HepG2 (cell line): ENCODE data around the gene NKAIN4. TPM values are rescaled to one million over a fixed set of nuclear protein-coding genes. Genes with fewer than 3 reads are reported as not detected.

Experiments
- MEF2D ChIP-seq: sonication (generic); formaldehyde crosslinking; IDR thresholded peaks from 2 replicates; pipeline ENCODE4 v1.5.1; 2020; ENCODE audit warnings: mild to moderate bottlenecking, missing genetic modification reagents
- MXD1 ChIP-seq: sonication (generic); formaldehyde crosslinking; IDR thresholded peaks from 2 replicates; pipeline ENCODE4 v1.4.0; 2020; ENCODE audit warnings: mild to moderate bottlenecking, missing genetic modification reagents
- NAIF1 ChIP-seq: sonication (generic); formaldehyde crosslinking; IDR thresholded peaks from 2 replicates; pipeline ENCODE4 v1.5.0; 2020; ENCODE audit warnings: mild to moderate bottlenecking, missing genetic modification reagents, borderline replicate concordance
- SNAI1 ChIP-seq: sonication (generic); formaldehyde crosslinking; IDR thresholded peaks from 2 replicates; pipeline ENCODE4 v1.5.0; 2020; ENCODE audit warnings: mild to moderate bottlenecking, missing genetic modification reagents, borderline replicate concordance
- YY1 ChIP-seq: IDR thresholded peaks from 2 replicates; pipeline ENCODE4 v1.6.1; 2011; ENCODE audit warnings: low read length, low read depth, moderate library complexity, mild to moderate bottlenecking; ENCODE audit not compliant: insufficient read depth, insufficient replicate concordance
- ZNF333 ChIP-seq: sonication (generic); formaldehyde crosslinking; IDR thresholded peaks from 2 replicates; pipeline ENCODE4 v1.4.0; 2020; ENCODE audit warnings: mild to moderate bottlenecking, missing genetic modification reagents, borderline replicate concordance
- ZNF549 ChIP-seq: sonication (generic); formaldehyde crosslinking; IDR thresholded peaks from 2 replicates; pipeline ENCODE4 v1.5.0; 2020; ENCODE audit warnings: missing genetic modification reagents
- polyA plus RNA-seq, 8 experiments: library from polyadenylated mRNA; depleted of rRNA in 3 of 8; stranded (reverse) in 7 of 8; unstranded in 1 of 8; fragments of >200 nt; fragmentation: Illumina TruSeq in 4 of 8; extraction: Trizol in 4 of 8; gene quantifications; 2 replicates each; pipeline versions ENCODE4 v1.2.1 to v1.2.3, GENCODE V29; 2011 to 2016; ENCODE audit warnings: low read depth in 4 of 8, missing spikeins in 1 of 8, mixed read lengths in 1 of 8; ENCODE audit not compliant: insufficient read depth in 1 of 8
- total RNA-seq, 5 experiments: library from RNA; depleted of rRNA; stranded (reverse); fragments of >200 nt; fragmentation: Illumina TruSeq; extraction: Trizol; gene quantifications; 2 replicates each; pipeline ENCODE4 v1.2.3, GENCODE V29; 2016; ENCODE audit warnings: low read depth in 1 of 5
- TF ChIP-seq, protein P1 (sequence below): IDR thresholded peaks from 2 replicates; pipeline ENCODE4 v1.6.1; 2012; ENCODE audit warnings: low read depth, low read length, improper control_type of control experiment
- TF ChIP-seq, protein P2 (sequence below): sonication (generic); formaldehyde crosslinking; IDR thresholded peaks from 2 replicates; pipeline ENCODE4 v1.4.0; 2020; ENCODE audit warnings: missing genetic modification reagents
- TF ChIP-seq, protein P3 (sequence below): sonication (generic); formaldehyde crosslinking; IDR thresholded peaks from one replicate; pipeline ENCODE4 v1.5.1; 2020; ENCODE audit warnings: mild to moderate bottlenecking, missing genetic modification reagents; ENCODE audit errors: not compliant biosample characterization

The NKAIN4 gene
- total and polyA plus RNA-seq, 2 of the 13 experiments (the other 11 are each of a cell fraction or from before 2014, with no cell fraction given), result not detected

DNA sequence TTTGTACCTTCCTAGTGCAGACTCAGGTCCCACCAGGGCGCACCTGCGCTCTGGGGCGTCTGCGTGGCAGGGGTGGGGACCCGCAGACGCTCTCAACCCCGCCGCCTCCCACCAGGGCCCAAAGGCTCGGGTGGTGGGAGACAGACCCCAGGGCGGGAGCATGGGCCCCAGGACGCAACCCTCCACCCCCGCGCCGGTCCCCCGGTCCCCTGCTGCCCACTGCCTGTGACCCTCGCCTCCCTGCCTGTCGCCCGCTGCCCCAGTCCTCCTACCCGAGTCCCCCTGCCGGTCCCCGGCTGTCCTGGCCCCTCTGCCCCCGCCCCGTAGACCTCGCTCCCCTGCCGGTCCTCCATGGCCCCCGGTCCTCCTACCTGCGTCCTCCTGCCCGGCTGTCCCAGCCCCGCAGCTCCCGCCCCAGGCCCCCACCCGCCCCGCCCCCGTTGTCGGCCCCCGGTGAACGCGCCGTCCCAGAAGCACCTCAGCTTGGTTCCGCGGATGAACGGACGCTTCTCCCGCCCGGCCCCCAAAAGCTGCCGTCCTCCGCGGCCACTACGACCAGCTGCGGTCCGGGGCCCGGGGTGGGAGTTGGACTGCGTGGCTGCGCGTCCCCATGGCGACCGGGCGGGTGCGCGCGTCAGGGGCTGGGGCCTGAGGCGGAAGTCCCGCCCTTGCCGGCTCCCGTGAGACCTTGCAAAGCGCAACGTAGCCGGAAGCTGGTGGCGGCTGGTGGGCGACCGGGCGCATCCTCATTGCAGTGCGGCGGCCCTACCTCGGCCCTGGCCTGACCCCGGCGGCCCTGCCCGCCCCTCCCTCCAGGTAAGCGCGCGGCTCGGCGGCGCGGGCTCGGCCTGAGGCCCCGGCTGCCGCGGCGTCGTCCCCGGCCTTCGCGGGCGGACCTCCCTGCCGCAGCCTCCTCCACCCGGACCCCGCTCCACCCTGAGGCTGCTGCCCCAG, 18.1 kb upstream of the NKAIN4 start, which contains the start of gene ARFGAP1 (continued):
- no peak for TF ChIP-seq SNAI1 (CRISPR knock-in tag)
- no peak for TF ChIP-seq ZNF549 (CRISPR knock-in tag)
- peak; percentile 85 for TF ChIP-seq YY1
- peak; percentile 15; the same call in 1 of the 2 replicates for TF ChIP-seq MEF2D (CRISPR knock-in tag)
- TF ChIP-seq MXD1 (CRISPR knock-in tag), result peak; percentile 67
- TF ChIP-seq, protein P1, sequence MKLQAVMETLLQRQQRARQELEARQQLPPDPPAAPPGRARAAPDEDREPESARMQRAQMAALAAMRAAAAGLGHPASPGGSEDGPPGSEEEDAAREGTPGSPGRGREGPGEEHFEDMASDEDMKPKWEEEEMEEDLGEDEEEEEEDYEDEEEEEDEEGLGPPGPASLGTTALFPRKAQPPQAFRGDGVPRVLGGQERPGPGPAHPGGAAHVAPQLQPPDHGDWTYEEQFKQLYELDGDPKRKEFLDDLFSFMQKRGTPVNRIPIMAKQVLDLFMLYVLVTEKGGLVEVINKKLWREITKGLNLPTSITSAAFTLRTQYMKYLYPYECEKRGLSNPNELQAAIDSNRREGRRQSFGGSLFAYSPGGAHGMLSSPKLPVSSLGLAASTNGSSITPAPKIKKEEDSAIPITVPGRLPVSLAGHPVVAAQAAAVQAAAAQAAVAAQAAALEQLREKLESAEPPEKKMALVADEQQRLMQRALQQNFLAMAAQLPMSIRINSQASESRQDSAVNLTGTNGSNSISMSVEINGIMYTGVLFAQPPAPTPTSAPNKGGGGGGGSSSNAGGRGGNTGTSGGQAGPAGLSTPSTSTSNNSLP, result no peak
- TF ChIP-seq, protein P2, sequence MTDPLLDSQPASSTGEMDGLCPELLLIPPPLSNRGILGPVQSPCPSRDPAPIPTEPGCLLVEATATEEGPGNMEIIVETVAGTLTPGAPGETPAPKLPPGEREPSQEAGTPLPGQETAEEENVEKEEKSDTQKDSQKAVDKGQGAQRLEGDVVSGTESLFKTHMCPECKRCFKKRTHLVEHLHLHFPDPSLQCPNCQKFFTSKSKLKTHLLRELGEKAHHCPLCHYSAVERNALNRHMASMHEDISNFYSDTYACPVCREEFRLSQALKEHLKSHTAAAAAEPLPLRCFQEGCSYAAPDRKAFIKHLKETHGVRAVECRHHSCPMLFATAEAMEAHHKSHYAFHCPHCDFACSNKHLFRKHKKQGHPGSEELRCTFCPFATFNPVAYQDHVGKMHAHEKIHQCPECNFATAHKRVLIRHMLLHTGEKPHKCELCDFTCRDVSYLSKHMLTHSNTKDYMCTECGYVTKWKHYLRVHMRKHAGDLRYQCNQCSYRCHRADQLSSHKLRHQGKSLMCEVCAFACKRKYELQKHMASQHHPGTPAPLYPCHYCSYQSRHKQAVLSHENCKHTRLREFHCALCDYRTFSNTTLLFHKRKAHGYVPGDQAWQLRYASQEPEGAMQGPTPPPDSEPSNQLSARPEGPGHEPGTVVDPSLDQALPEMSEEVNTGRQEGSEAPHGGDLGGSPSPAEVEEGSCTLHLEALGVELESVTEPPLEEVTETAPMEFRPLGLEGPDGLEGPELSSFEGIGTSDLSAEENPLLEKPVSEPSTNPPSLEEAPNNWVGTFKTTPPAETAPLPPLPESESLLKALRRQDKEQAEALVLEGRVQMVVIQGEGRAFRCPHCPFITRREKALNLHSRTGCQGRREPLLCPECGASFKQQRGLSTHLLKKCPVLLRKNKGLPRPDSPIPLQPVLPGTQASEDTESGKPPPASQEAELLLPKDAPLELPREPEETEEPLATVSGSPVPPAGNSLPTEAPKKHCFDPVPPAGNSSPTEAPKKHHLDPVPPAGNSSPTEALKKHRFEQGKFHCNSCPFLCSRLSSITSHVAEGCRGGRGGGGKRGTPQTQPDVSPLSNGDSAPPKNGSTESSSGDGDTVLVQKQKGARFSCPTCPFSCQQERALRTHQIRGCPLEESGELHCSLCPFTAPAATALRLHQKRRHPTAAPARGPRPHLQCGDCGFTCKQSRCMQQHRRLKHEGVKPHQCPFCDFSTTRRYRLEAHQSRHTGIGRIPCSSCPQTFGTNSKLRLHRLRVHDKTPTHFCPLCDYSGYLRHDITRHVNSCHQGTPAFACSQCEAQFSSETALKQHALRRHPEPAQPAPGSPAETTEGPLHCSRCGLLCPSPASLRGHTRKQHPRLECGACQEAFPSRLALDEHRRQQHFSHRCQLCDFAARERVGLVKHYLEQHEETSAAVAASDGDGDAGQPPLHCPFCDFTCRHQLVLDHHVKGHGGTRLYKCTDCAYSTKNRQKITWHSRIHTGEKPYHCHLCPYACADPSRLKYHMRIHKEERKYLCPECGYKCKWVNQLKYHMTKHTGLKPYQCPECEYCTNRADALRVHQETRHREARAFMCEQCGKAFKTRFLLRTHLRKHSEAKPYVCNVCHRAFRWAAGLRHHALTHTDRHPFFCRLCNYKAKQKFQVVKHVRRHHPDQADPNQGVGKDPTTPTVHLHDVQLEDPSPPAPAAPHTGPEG (CRISPR knock-in tag), result 0 out of 2 replicates have a peak, but pooled peaks have one; percentile 46
- TF ChIP-seq, protein P3, sequence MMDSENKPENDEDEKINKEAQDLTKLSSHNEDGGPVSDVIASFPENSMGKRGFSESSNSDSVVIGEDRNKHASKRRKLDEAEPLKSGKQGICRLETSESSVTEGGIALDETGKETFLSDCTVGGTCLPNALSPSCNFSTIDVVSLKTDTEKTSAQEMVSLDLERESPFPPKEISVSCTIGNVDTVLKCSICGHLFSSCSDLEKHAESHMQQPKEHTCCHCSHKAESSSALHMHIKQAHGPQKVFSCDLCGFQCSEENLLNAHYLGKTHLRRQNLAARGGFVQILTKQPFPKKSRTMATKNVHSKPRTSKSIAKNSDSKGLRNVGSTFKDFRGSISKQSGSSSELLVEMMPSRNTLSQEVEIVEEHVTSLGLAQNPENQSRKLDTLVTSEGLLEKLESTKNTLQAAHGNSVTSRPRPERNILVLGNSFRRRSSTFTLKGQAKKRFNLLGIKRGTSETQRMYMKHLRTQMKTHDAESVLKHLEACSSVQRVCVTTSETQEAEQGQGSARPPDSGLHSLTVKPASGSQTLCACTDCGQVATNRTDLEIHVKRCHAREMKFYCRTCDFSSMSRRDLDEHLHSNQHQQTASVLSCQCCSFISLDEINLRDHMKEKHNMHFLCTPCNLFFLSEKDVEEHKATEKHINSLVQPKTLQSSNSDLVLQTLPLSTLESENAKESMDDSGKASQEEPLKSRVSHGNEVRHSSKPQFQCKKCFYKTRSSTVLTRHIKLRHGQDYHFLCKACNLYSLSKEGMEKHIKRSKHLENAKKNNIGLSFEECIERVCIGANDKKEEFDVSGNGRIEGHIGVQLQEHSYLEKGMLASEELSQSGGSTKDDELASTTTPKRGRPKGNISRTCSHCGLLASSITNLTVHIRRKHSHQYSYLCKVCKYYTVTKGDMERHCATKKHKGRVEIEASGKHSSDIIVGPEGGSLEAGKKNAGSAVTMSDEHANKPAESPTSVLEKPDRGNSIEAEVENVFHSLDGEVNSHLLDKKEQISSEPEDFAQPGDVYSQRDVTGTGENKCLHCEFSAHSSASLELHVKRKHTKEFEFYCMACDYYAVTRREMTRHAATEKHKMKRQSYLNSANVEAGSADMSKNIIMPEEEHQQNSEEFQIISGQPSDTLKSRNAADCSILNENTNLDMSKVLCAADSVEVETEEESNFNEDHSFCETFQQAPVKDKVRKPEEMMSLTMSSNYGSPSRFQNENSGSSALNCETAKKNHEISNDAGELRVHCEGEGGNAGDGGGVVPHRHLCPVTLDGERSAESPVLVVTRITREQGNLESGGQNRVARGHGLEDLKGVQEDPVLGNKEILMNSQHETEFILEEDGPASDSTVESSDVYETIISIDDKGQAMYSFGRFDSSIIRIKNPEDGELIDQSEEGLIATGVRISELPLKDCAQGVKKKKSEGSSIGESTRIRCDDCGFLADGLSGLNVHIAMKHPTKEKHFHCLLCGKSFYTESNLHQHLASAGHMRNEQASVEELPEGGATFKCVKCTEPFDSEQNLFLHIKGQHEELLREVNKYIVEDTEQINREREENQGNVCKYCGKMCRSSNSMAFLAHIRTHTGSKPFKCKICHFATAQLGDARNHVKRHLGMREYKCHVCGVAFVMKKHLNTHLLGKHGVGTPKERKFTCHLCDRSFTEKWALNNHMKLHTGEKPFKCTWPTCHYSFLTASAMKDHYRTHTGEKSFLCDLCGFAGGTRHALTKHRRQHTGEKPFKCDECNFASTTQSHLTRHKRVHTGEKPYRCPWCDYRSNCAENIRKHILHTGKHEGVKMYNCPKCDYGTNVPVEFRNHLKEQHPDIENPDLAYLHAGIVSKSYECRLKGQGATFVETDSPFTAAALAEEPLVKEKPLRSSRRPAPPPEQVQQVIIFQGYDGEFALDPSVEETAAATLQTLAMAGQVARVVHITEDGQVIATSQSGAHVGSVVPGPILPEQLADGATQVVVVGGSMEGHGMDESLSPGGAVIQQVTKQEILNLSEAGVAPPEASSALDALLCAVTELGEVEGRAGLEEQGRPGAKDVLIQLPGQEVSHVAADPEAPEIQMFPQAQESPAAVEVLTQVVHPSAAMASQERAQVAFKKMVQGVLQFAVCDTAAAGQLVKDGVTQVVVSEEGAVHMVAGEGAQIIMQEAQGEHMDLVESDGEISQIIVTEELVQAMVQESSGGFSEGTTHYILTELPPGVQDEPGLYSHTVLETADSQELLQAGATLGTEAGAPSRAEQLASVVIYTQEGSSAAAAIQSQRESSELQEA, result peak; percentile 63
- 0 out of 2 replicates have a peak, but pooled peaks have one; percentile 54 for TF ChIP-seq ZNF333 (CRISPR knock-in tag)
- TF ChIP-seq NAIF1 (CRISPR knock-in tag), result no peak; the same call in 1 of the 2 replicates
